ENCODE measurements around the gene RPLP2. TPM values are rescaled to one million over a fixed set of nuclear protein-coding genes. Genes with fewer than 3 reads are reported as not detected.
A peak's percentile ranks its signal among the peaks of the same experiment; 100 is the strongest.

The RPLP2 gene
- total RNA-seq, 1 donor from 2014 or later: 253 TPM

DNA sequence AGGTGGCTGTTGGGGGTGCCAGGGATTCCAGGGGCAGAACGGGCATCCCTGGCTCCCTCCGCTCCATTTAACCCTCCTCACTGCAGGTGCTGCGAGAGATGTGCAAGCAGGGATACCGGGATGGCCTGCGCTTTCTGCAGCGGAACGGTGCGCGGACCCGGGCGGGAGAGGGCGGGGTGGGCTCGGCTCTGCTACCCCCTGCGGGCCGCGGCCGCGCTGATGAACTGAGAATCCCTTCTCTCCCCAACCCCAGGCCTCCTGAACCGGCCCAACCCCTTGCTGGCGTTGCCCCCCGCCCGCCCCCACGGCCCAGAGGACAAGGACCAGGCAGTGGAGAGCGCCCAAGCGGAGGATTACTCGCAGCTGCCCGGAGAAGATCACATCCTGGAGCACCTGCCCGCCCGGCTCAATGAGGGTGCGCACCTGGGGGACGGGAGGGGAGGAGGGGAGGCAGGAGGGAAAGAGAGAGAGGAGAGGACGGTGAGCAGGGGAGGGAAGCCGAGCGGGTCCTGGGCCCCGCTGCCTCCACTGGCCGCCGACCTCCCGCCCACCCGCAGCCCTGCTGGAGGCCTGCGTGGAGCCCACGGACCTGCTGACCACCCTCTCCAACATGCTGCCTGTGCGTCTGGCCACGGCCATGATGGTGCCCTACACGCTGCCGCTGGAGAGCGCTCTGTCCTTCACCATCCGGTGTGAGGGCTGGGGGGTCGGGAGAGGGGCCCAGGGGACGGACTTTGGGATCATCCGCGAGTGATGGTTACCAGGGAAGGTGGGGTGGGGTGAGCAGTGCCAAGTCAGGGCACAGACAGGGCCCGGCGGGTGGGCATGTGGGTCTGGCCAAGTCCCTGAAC is 13.9 kb downstream of the RPLP2 start:
- DNase-seq (ENCODE audit: low read depth in 2 of 2): no peak

DNA sequence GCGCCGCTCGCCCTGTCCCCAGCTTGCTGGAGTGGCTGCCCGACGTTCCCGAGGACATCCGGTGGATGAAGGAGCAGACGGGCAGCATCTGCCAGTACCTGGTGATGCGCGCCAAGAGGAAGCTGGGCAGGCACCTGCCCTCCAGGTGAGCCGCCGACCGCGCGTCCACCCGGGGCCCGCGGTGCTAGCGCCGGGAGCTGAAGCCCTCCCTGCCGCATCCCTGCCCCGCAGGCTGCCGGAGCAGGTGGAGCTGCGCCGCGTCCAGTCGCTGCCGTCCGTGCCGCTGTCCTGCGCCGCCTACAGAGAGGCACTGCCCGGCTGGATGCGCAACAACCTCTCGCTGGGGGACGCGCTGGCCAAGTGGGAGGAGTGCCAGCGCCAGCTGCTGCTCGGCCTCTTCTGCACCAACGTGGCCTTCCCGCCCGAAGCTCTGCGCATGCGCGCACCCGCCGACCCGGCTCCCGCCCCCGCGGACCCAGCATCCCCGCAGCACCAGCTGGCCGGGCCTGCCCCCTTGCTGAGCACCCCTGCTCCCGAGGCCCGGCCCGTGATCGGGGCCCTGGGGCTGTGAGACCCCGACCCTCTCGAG is 14.6 kb downstream of the RPLP2 start:
- no peak for DNase-seq (ENCODE audit: low read depth in 2 of 2)

DNA sequence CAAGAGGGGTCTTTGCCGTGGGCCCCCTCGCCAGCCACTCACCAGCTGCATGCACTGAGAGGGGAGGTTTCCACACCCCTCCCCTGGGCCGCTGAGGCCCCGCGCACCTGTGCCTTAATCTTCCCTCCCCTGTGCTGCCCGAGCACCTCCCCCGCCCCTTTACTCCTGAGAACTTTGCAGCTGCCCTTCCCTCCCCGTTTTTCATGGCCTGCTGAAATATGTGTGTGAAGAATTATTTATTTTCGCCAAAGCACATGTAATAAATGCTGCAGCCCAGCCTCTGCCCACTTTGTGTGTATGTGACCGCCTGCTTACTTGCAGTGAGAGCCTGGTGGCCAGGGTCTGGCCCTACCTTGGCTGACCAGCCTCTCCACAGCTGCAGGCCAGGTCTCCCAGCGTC is 15.2 kb downstream of the RPLP2 start:
- no peak for DNase-seq (ENCODE audit: low read depth in 2 of 2)

- DNase-seq (ENCODE audit: low read depth in 2 of 2): no peak
Measured at GRCh38 chr11:825366-826226, 15.8 kb downstream of the RPLP2 start.

DNA sequence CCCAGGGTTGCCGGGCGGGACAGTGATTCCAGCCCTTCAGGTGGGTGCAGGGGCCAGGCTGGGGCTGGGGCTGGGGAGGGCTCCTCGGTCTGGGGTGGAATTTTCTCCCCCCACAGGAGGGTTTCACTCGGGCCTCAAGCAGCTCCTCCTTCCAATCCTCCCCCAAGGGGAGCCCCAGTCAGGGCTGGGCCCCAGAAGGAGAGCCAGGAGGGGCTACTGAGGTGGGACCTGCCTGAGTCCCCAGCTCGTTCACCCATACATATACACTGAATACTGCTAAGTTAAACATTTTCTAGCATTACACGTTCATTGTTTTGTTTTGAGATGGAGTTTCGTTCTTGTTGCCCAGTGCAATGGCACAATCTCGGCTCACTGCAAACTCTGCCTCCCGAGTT is 16.5 kb downstream of the RPLP2 start:
- no peak for DNase-seq (ENCODE audit: low read depth in 2 of 2)

- no peak for DNase-seq (ENCODE audit: low read depth in 2 of 2)
Measured at GRCh38 chr11:826836-827145, 17.0 kb downstream of the RPLP2 start.

DNA sequence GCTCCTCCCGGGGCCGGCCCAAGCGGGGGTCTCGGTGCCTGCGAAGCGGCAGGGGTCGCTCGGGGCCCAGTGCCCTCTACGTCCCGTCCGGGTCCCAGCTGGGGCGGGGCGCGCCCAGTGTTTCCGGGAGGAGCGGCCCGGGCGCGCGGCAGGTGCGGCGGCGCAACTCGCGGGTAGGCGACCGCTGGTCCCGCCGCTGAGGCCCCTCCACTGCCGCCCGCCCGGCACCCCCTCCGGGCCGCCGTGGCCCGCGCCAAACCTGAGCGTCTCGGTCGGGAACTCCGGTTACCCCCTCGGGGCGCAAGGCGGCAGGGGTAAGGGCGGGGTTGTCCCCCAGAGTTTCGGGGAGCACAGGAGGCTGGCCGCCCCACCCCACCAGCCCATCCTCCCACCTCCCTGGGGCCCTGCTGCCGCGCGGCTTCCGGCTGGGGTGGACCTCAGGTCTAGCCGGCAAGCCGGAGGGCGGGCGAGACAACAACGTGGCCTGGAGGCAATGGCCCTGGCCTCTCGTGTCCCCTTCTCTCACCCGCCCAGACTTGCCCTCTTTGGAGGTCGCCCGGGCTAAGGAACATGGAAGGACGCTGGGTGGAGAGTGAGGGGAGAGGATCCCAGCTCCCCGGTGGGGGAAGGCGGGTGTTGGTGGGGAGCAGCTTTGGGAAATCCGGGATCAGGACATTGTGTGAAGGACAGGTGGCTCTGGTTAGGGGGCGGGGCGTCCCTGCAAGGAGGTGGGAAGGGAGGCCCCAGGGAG is 17.6 kb downstream of the RPLP2 start:
- no peak for DNase-seq (ENCODE audit: low read depth in 2 of 2)

DNA sequence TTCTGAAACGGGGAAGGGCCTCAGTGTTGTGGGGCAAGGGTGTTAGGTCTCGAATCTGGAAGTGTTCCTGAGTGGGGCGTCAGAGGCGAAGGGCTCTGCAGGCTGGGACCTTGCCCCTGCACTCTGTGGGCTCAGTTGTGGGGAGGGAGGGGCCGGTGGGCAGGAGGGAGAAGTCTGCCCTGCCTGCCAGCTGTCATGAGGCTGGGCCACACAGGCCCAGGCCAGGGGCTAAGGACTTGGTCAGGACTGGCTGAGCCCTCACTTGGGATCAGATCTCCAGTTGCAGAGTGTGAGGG is 18.1 kb downstream of the RPLP2 start, which contains the start of gene CRACR2B:
Gene CRACR2B (plus strand): TSS at position 23 of the 296 bp plus-strand sequence. CDS start 689 bp downstream, outside the sequence.
- DNase-seq (ENCODE audit: low read depth in 2 of 2): no peak

DNA sequence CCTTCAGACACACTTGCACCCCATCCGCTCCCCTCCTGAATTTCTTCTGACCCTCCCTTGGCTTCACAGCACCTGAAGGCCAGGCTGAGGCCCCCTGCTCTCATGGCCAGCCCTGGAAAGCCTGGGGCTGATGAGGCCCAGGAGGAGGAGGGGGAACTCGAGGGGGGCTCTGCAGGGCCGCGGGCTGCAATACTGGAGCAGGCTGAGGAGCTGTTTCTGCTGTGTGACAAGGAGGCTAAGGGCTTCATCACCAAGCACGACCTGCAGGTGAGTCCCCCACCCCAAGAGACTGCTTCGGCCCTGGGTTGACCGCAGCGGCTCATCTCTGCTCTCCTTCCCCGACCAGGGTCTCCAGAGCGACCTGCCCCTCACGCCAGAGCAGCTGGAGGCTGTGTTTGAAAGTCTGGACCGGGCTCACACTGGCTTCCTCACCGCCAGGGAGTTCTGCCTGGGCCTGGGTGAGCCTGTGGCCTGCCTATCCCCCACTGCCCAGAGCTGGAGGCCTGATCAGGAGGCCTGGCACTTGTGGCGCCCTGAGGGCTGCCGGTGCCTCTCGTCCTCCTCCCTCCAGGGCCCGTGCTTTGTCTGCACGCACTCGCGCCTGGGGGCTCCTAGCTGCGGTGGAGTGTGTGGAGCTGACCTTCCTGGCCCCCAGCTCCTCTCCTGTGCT is 18.9 kb downstream of the RPLP2 start:
- no peak for DNase-seq (ENCODE audit: low read depth in 2 of 2)

GRCh38 chr11:829176-829846 is 19.5 kb downstream of the RPLP2 start:
- DNase-seq (ENCODE audit: low read depth in 2 of 2): peak; percentile 94 to 96

GRCh38 chr11:829847-830294 is 20.1 kb downstream of the RPLP2 start:
- no peak for DNase-seq (ENCODE audit: low read depth in 2 of 2)

DNA sequence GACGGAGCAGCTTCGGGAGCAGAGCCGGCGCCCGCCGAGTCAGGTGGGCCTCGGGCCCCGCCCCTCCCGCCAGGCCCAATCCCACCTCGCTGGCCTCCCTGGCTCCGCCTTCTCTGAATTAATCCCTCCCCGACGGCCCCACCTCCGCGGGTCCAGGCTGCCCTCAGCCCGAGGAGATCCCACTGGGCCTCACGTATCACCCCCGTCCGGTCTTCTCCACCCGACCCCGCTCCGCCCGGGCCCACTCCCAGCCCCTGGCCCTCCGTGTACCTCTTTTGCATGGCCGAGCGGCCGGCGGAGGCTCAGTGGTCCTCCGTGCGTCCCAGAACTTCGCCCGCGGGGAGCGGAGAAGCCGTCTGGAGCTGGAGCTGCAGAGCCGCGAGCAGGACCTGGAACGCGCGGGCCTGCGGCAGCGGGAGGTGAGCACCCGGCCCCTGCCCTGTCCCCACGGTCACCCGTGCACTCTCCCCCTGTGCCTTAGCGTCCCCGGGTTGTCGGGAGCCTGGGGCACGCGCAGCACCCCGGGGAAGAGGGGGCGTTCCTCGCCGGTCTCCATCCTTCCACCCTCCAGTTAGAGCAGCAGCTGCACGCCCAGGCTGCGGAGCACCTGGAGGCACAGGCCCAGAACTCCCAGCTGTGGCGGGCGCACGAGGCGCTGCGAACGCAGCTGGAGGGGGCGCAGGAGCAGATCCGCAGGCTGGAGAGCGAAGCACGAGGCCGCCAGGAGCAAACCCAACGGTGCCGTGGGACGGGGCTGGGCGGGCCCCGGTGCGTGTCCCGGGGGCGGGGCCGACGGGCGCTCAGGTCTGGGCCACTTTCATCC is 20.7 kb downstream of the RPLP2 start:
- peak; percentile 65 to 88 for DNase-seq (ENCODE audit: low read depth in 2 of 2)

- DNase-seq (ENCODE audit: low read depth in 2 of 2): peak in 1 of 2 donors; percentile 70
Measured at GRCh38 chr11:831118-831864, 21.5 kb downstream of the RPLP2 start.

DNA sequence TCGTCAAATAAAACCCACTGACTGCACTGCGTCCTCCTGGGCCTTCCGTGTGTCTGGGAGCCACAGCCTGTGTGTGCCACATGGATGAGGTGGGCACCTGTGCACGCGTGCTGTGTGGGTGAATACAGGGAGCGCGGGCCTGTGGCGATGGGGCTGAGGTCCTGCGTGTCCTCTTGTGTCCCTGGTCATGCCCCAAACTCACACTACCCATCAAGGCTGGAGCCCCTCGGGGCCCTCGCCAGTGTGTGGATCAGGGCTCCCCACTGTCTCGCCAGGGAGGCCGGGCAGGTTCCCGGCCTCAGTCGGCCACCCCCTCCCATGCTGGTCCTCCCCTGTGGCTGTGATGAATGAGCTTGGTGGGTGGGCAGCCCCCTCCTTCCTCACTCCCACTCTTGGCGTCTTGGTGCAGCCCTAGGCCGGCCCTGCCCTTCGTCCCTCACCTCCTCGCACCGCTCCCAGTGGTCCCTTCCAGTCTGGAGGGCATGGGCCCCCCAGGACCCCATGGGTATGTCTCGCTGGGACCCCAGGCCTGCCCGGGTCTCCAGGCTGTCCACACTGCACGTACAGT is 22.3 kb downstream of the RPLP2 start:
- no peak for DNase-seq (ENCODE audit: low read depth in 2 of 2)

GRCh38 chr11:832529-833113 is 22.9 kb downstream of the RPLP2 start, which contains the start of gene CD151:
Gene CD151 (plus strand): TSS chr11:832952. CDS start chr11:836070, 3,118 bp downstream.
- peak in 1 of 2 donors; percentile 69 for DNase-seq (ENCODE audit: low read depth in 2 of 2)

DNA sequence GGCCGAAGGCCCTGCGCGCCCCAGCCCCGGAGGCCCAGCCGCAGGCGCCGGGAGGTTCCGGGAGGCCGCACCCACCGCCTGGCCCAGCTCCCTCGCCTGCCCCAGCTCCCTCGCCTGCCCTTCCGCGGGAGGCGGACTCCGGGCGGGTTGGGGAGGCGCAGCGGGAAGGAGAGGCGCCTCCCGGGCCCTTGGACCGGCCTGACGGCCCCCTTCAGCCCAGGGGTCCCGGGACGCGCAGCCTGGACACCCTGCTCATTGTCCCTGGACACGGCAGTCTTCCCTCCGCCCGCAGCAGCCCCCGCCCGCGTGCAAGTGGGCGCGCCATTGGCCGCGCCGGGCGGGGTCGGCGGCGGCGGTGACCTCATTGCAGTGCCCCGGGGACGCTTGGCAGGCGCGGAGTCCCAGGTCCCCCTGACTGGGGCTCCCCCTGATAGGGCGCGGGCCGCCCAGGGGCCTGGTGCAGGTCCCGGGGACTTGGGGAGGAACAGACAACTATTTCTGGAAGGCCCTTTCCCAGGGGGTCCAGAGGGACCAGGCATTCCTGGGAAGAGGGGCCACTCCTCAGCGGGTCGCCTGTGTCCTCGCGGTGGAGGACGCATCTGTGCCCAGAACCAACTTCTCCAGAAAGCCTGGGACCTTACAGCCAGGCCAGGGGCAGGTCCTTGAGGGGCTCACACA is 23.5 kb downstream of the RPLP2 start:
- DNase-seq (ENCODE audit: low read depth in 2 of 2): peak in 1 of 2 donors; percentile 67

DNA sequence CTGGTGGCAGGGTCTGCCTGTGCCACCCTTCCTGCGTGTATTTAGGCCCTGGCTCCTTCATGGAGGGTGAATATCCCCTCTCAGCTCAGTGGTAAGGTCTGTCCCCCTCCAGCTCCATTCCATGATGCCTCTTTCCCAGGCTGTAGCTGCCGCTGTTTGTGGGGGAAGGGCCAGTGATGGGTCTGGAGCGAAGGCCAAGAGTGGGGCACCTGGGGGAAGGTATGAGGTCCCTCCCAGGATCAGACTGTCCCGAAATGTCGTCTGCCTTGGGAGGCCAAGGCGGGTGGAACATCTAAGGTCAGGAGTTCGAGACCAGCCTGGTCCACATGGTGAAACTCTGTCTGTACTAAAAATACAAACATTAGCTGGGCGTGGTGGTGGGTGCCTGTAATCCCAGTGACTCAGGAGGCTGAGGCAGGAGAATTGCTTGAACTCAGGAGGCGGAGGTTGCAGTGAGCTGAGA is 24.1 kb downstream of the RPLP2 start:
- DNase-seq (ENCODE audit: low read depth in 2 of 2): no peak

All from dermis microvascular lymphatic vessel endothelial cell (primary cell).